Gastrocnemius medialis (tissue), 4 donors: ENCODE data around the gene LCK. TPM values are rescaled to one million over a fixed set of nuclear protein-coding genes. Genes with fewer than 3 reads are reported as not detected.
"Not testable (repeated sequence)": the region's sequence is repeated elsewhere in the genome, so short reads cannot be mapped to it uniquely, and the experiment has no call there.

ENCODE experiments used
- ATAC-seq, 2 donors: fragments of 150-250 bp; one replicate each; pipeline ENCODE4 v1.9.1; 2016
- DNase-seq, 2 donors: peaks; one replicate each; pipeline ENCODE4 v3.0.0-alpha.2; 2019
- H3K27ac ChIP-seq, 4 donors: fragments of 200-600 bp; sonication (generic); 1 replicate in 1 of 4; 2 replicates in 3 of 4; pipeline ENCODE4 v1.5.1; 2016 to 2018; ENCODE audit warnings: mild to moderate bottlenecking in 2 of 4, moderate library complexity in 1 of 4
- H3K27me3 ChIP-seq, 3 donors: fragments of 200-600 bp; sonication (generic) in 2 of 3; 1 replicate in 1 of 3; 2 replicates in 2 of 3; pipeline versions ENCODE4 v1.5.1 to v1.6.0; 2016 to 2019; ENCODE audit warnings: mild to moderate bottlenecking in 1 of 3, moderate library complexity in 1 of 3
- H3K36me3 ChIP-seq, 2 donors: fragments of 200-600 bp; sonication (generic) in 1 of 2; one replicate each; pipeline ENCODE4 v1.5.1; 2017 to 2018
- H3K4me1 ChIP-seq, 2 donors: fragments of 200-600 bp; sonication (generic) in 1 of 2; one replicate each; pipeline ENCODE4 v1.5.1; 2016 to 2017; ENCODE audit warnings: mild to moderate bottlenecking in 2 of 2
- H3K4me3 ChIP-seq, 4 donors: fragments of 200-600 bp; sonication (generic) in 3 of 4; 1 replicate in 1 of 4; 2 replicates in 3 of 4; pipeline ENCODE4 v1.5.1; 2016 to 2019; ENCODE audit warnings: mild to moderate bottlenecking in 2 of 4
- H3K9me3 ChIP-seq, 3 donors: fragments of 200-600 bp; sonication (generic) in 2 of 3; 1 replicate in 1 of 3; 2 replicates in 2 of 3; pipeline ENCODE4 v1.5.1; 2016 to 2019
- CTCF ChIP-seq, 5 experiments: fragments of 450-650 bp in 3 of 5; fragments of 200-600 bp in 2 of 5; sonication (generic) in 2 of 5; IDR thresholded peaks in 4 of 5; conservative IDR thresholded peaks in 1 of 5; 1 replicate in 4 of 5; 2 replicates in 1 of 5; pipeline ENCODE4 v1.5.1; 2016 to 2019; ENCODE audit warnings: antibody characterized with exemption in 5 of 5, mild to moderate bottlenecking in 3 of 5, moderate library complexity in 3 of 5
- POLR2A ChIP-seq, 2 donors: fragments of 450-650 bp; IDR thresholded peaks; one replicate each; pipeline ENCODE4 v1.6.1; 2017; ENCODE audit warnings: antibody characterized with exemption in 2 of 2, mild to moderate bottlenecking in 2 of 2, moderate library complexity in 2 of 2
- in situ Hi-C, 4 donors: fragments of 200-750 bp; cut with MboI; loops; one replicate each; pipeline versions ENCODE4 v1.15.0 to v1.8.0; 2017; ENCODE audit warnings: low sequenced_read_pairs in 4 of 4
- intact Hi-C: fragments of 100-400 bp; cut with DNase I; formaldehyde crosslinking; loops from one replicate; pipeline ENCODE4 v1.15.1; 2023; ENCODE audit warnings: low total_unique reads
- total RNA-seq, 4 donors: library from RNA; depleted of rRNA; stranded (reverse); fragments of >200 nt; gene quantifications; one replicate each; pipeline versions ENCODE4 v1.1.0 to v1.2.3, GENCODE V29; 2016

The LCK gene
- total RNA-seq, 4 donors from 2014 or later, result 0.66 to 1.6 TPM; not detected in 2

- in situ Hi-C loops (no loop called here), intact Hi-C loops (no loop called here)
- Histone ChIP-seq H3K9me3 (no peaks in the 10 kb centered on the region), H3K27ac (no peak overlapping the region), H3K4me1 (no peaks in the 10 kb centered on the region), H3K27me3 (peaks cover 13 to 35% (median 20%) of the 10 kb centered on the region in 3 donors), H3K36me3 (no peaks in the 10 kb centered on the region), H3K4me3 (no peak overlapping the region)
- ATAC-seq (no peak), DNase-seq (no peak)
- TF ChIP-seq CTCF (IDR thresholded peaks at IDR 0.05 in 4 of 5, conservative IDR thresholded peaks at IDR 0.05 in 1 of 5) (no peak), POLR2A (IDR thresholded peaks at IDR 0.05) (no peak)
These were observed 23.7 kb downstream of the LCK start for GRCh38 chr1:32274646-32275340.

- H3K36me3 ChIP-seq, result no peaks in the 10 kb centered on the region
- intact Hi-C loops, result no loop called here
- ATAC-seq, result no peak
- in situ Hi-C loops, result no loop called here
- DNase-seq, result no peak
- no peaks in the 10 kb centered on the region for H3K4me1 ChIP-seq
- H3K4me3 ChIP-seq, result no peak overlapping the region
- no peak for TF ChIP-seq CTCF (IDR thresholded peaks at IDR 0.05 in 4 of 5, conservative IDR thresholded peaks at IDR 0.05 in 1 of 5)
- TF ChIP-seq POLR2A (IDR thresholded peaks at IDR 0.05), result no peak
- no peaks in the 10 kb centered on the region for H3K9me3 ChIP-seq
- H3K27ac ChIP-seq, result no peak overlapping the region
- peaks cover 13 to 35% (median 20%) of the 10 kb centered on the region in 3 donors for H3K27me3 ChIP-seq
These were observed 24.4 kb downstream of the LCK start for GRCh38 chr1:32275424-32275823.

- Histone ChIP-seq H3K4me3 (no peak overlapping the region), H3K9me3 (no peaks in the 10 kb centered on the region), H3K27me3 (peaks cover 13 to 35% (median 20%) of the 10 kb centered on the region in 3 donors), H3K4me1 (no peaks in the 10 kb centered on the region), H3K27ac (no peak overlapping the region), H3K36me3 (no peaks in the 10 kb centered on the region)
- in situ Hi-C loops (no loop called here), intact Hi-C loops (no loop called here)
- no peak for DNase-seq
- no peak for TF ChIP-seq CTCF (IDR thresholded peaks at IDR 0.05 in 4 of 5, conservative IDR thresholded peaks at IDR 0.05 in 1 of 5)
- no peak for TF ChIP-seq POLR2A (IDR thresholded peaks at IDR 0.05)
- ATAC-seq, result no peak
These were observed 25.1 kb downstream of the LCK start for GRCh38 chr1:32276032-32276782.

GRCh38 chr1:32284777-32285176 lies 33.7 kb downstream of the LCK start:
- H3K27ac ChIP-seq, intact Hi-C loops, in situ Hi-C loops, DNase-seq, H3K9me3 ChIP-seq, H3K4me1 ChIP-seq, H3K27me3 ChIP-seq, H3K36me3 ChIP-seq, ATAC-seq, H3K4me3 ChIP-seq: not testable (repeated sequence)

GRCh38 chr1:32285658-32286057 lies 34.6 kb downstream of the LCK start:
- intact Hi-C loops (no loop called here), in situ Hi-C loops (no loop called here)
- Histone ChIP-seq H3K27ac (no peak overlapping the region), H3K27me3 (no peaks in the 10 kb centered on the region), H3K9me3 (no peaks in the 10 kb centered on the region), H3K4me1 (no peaks in the 10 kb centered on the region), H3K4me3 (no peak overlapping the region), H3K36me3 (no peaks in the 10 kb centered on the region)
- no peak for ATAC-seq
- TF ChIP-seq POLR2A (IDR thresholded peaks at IDR 0.05), result no peak
- DNase-seq, result no peak
